Measurements from ENCODE around the gene SEMA3C. TPM values are rescaled to one million over a fixed set of nuclear protein-coding genes. Genes with fewer than 3 reads are reported as not detected.
A peak's percentile ranks its signal among the peaks of the same experiment; 100 is the strongest.

SEMA3C gene
- total and polyA plus RNA-seq, 8 donors: 58.0 to 118 (median 95.0) TPM

DNA sequence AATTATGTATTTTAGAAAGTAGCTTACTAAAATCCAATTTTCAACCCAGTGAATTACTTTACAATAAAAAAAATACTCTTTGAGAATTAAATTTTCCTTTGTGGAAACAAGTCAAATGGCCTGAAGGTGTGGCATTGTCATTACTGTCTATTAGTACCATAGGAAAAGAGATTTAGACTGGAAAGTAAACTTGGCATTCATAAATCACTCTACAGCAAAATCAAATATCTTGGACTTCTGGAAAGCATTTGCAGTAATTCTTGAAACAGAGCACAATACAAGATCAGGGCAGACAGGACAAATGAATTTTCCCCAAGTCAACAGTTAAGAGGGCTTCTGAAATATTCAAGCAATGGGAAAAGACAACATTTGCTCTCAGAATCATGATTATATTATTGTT lies 28.0 kb upstream of the SEMA3C start:
- no peak overlapping the region for H3K27ac ChIP-seq
- H3K4me1 ChIP-seq: peaks cover 3 to 14% of the 10 kb centered on the region in 2 donors
- H3K4me3 ChIP-seq: no peak overlapping the region
- TF ChIP-seq, protein P1, sequence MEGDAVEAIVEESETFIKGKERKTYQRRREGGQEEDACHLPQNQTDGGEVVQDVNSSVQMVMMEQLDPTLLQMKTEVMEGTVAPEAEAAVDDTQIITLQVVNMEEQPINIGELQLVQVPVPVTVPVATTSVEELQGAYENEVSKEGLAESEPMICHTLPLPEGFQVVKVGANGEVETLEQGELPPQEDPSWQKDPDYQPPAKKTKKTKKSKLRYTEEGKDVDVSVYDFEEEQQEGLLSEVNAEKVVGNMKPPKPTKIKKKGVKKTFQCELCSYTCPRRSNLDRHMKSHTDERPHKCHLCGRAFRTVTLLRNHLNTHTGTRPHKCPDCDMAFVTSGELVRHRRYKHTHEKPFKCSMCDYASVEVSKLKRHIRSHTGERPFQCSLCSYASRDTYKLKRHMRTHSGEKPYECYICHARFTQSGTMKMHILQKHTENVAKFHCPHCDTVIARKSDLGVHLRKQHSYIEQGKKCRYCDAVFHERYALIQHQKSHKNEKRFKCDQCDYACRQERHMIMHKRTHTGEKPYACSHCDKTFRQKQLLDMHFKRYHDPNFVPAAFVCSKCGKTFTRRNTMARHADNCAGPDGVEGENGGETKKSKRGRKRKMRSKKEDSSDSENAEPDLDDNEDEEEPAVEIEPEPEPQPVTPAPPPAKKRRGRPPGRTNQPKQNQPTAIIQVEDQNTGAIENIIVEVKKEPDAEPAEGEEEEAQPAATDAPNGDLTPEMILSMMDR (IDR thresholded peaks at IDR 0.05): no peak
- intact Hi-C loops (cut with DNase I): no loop called here
- H3K36me3 ChIP-seq: no peaks in the 10 kb centered on the region
- no peaks in the 10 kb centered on the region for H3K9me3 ChIP-seq
- no peak for ATAC-seq
- no peaks in the 10 kb centered on the region for H3K27me3 ChIP-seq
- no peak for DNase-seq

DNA sequence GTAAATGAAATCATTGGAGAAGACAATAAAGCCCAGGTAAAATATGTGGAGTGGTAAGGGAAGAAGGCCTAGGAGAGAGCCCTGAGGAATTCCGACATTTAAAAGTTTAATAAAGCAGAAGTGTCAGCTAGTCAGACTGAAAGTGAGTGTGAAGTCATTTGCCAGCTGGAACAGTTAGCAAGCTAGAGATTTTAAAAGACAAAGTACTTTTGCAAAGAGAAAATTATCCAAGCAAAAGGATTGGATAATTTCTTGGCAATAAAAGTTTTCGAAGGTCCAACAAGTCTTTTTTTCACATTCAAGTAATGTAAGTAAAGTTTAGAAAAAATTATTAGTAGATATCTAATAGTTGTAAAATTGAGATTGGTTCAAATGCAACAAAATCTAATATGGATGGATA lies 27.1 kb upstream of the SEMA3C start:
- DNase-seq (no peak), ATAC-seq (no peak)
- H3K27ac ChIP-seq: no peak overlapping the region
- no peaks in the 10 kb centered on the region for H3K9me3 ChIP-seq
- H3K4me1 ChIP-seq: peaks cover 12 to 22% of the 10 kb centered on the region in 2 donors
- H3K36me3 ChIP-seq: no peaks in the 10 kb centered on the region
- no peaks in the 10 kb centered on the region for H3K27me3 ChIP-seq
- intact Hi-C loops (cut with DNase I): no loop called here
- H3K4me3 ChIP-seq: no peak overlapping the region
- TF ChIP-seq, protein P1 (IDR thresholded peaks at IDR 0.05): no peak

DNA sequence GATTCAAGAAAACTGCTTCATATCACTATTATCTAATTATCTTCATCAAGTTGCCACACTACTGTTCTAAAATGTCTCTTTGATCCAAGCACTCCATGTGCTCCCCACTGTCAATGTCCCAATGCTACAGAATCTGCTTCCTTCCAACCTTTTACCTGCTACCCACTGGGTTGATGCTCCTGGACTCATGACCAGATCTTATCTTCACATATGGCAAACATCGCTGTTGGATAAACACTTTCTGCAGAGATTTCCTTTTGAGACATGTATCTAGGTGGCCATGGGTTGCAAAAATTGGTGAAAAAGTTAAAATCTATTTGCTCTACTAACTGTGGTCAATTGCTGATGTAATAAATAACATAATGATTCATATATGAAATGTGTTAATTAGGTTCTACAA lies 24.5 kb upstream of the SEMA3C start:
- H3K9me3 ChIP-seq: no peaks in the 10 kb centered on the region
- no peak for ATAC-seq
- no peak for DNase-seq
- no peaks in the 10 kb centered on the region for H3K27me3 ChIP-seq
- peak overlapping the region; percentile 71 to 79 for H3K27ac ChIP-seq
- peaks cover 12 to 32% of the 10 kb centered on the region in 2 donors for H3K4me1 ChIP-seq
- TF ChIP-seq, protein P1 (IDR thresholded peaks at IDR 0.05): no peak
- intact Hi-C loops (cut with DNase I): no loop called here
- no peak overlapping the region for H3K4me3 ChIP-seq
- H3K36me3 ChIP-seq: no peaks in the 10 kb centered on the region

DNA sequence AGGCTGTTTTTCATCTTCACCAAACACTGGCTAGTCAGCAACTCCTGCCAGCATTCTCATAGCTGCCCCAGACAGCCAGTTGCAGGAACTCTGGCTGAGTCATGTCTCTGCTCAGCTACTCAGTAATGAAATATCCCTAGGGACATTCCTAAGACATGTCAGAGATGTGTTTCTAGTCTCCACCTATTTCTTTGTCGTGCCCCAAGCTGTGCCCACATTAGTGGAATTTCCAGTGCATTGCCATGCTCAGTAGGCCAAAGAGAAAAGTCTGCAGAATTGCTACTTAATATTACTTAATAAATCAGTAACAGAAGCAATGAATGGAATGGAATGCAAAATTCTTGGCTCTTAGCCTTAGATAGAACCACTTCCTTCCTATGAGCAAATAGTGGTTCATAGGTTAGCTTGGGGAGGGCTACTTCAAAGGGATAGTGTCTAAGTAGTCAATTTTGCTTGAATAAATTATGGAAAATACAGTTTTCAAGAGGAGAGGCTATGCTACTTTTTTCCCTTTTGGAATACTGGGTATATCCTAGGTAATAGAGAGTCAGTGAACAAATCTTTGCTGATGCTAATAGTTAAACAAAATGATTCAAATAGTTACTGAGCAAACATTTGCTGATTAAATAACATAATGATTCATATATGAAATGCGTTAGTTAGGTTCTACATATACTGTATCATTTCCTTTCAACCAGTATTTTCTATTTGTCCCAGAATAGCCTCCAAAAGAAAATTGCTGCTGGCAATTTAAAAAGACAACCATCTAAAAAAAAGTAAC lies 23.6 kb upstream of the SEMA3C start:
- peak; percentile 95 for ATAC-seq
- intact Hi-C loops (cut with DNase I): no loop called here
- TF ChIP-seq, protein P1 (IDR thresholded peaks at IDR 0.05): no peak

DNA sequence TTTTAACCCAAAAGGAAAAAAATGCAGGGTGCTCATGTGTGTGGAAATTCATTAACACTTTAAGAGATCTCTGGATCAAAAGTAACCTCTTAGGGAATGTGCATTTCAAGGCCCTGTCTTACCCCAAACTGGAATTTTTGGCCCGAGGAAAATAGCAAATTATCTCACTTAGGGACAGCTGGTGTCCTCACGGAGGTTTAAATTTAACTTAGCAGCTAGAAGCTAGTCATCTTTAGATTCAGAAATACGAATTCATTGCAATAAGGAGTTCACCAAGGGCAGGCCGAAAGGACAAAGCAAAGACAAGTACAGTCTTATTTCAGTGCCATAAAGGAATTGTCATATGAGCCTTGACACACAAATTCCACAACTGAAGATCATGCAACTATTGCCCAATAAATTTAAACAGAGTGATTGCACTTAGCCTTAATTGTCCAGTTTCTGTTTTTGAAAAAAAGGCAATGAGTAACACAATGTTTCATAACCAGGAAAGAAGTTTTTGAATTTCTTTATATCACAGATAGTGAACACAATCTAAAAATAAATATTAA lies 22.4 kb upstream of the SEMA3C start:
- peak overlapping the region; percentile 71 to 79 for H3K27ac ChIP-seq
- no peak overlapping the region for H3K4me3 ChIP-seq
- intact Hi-C loops (cut with DNase I): no loop called here
- DNase-seq (no peak), ATAC-seq (peak; percentile 67)
- TF ChIP-seq, protein P1 (IDR thresholded peaks at IDR 0.05): no peak
- no peaks in the 10 kb centered on the region for H3K27me3 ChIP-seq
- H3K36me3 ChIP-seq: no peaks in the 10 kb centered on the region
- H3K9me3 ChIP-seq: no peaks in the 10 kb centered on the region
- peaks cover 12 to 32% of the 10 kb centered on the region in 2 donors for H3K4me1 ChIP-seq

More for the DNA sequence above, 23.6 kb upstream of the SEMA3C start:
- Histone ChIP-seq H3K36me3 (no peaks in the 10 kb centered on the region), H3K27ac (peak overlapping the region; percentile 71 to 79), H3K9me3 (no peaks in the 10 kb centered on the region), H3K27me3 (no peaks in the 10 kb centered on the region), H3K4me3 (no peak overlapping the region), H3K4me1 (peaks cover 12 to 32% of the 10 kb centered on the region in 2 donors)
- peak in 2 of 4 donors; percentile 43 to 67 for DNase-seq

Data from left lung (tissue), 10 donors.